Measurements from ENCODE around the gene MYH10.

GRCh38 chr17:8580952-8581658, 49.4 kb downstream of the MYH10 start:
- TF ChIP-seq CTCF (IDR thresholded peaks at IDR 0.05) (no peak), EP300 (IDR thresholded peaks at IDR 0.05) (no peak), POLR2A (IDR thresholded peaks at IDR 0.05) (no peak)

Data from ovary (tissue), 3 donors.